NCI-H1436 (cell line): ENCODE data around the gene HOXD8.

Experiments
- DNase-seq: peaks from one replicate; lab custom pipeline; 2025; lab: John Stamatoyannopoulos, UW

The HOXD8 gene

DNA sequence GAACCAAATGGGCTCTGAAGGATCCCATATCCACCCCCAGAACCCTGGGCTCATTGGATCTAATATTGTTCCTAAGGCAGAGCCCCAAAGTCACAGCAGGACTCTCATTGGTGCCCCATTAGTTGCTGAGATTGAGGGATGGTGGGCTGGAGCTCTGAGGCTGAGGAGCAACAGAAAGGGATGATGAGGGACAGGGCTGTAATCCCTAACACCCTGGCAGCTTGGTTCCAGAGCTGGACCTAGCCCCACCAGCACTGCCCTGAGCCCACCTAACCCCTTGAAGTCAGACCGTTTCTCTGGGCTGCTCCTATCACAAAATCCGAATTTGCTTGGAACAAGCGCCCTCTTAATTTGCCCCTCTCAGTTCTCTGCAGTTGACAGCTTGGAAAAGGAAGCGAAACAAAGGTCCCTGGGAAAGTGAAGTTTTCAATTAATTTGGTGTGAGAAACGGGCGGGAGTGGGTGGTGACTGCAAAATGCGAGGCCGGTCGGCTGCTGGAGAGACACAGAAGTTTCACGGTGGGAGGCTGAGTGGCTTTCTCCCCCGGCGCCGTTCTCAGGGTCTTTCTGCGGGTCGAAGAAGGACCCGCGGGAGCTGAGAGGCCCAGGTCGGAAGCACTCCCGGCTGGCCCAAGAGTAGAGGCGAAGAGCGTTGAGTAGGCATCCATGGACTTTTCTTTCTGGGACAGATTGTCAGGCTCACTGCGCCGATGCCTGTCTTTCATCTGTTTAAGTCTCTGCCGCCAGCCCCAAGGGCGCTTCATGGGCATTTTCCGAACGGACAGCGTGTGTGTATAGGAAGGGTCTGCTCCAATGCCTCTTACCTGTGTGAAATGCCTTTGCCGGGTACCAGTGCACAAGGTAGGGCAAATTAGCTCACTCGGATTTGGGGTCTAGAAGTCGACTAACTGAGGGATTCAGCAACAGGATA is 37.9 kb upstream of the HOXD8 start:
- DNase-seq, result no peak

DNA sequence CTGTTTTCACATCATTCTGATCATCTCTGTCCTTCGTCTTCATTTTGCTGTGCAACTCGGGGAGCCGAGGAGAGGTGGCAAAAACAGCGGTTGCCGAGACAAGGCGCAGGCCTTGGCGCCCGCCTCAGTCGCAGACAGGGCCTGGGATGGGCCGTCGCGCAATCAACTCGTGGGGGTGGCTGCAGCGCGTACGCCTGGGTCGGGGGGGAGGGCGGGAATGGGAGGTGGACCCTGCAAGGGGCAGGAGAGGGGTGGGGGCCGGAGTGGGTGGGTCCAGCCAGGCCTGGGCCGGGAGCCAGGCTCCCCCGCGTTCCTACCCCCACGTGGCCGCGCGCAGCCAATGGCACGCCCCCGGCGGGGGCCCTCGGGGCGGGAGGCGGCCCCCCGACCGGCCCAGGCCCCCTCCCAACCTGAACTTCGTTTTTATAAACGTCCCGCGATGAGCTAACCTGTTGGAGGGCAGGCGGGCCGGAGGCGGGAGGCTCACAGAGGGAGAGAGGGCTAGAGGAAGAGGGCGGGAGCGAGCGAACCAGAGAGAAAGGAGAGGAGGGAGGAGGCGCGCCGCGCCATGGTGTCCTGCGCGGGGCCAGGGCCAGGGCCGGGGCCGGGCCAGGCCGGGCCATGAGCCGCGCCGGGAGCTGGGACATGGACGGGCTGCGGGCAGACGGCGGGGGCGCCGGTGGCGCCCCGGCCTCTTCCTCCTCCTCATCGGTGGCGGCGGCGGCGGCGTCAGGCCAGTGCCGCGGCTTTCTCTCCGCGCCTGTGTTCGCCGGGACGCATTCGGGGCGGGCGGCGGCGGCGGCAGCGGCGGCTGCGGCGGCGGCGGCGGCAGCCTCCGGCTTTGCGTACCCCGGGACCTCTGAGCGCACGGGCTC is 37.0 kb upstream of the HOXD8 start, which contains the start of gene HOXD13:
Gene HOXD13, plus strand, starts transcription at position 452 of the 875 bp plus-strand sequence. Its CDS starts 170 bp downstream, at position 622.
- peak; percentile 16 for DNase-seq

DNA sequence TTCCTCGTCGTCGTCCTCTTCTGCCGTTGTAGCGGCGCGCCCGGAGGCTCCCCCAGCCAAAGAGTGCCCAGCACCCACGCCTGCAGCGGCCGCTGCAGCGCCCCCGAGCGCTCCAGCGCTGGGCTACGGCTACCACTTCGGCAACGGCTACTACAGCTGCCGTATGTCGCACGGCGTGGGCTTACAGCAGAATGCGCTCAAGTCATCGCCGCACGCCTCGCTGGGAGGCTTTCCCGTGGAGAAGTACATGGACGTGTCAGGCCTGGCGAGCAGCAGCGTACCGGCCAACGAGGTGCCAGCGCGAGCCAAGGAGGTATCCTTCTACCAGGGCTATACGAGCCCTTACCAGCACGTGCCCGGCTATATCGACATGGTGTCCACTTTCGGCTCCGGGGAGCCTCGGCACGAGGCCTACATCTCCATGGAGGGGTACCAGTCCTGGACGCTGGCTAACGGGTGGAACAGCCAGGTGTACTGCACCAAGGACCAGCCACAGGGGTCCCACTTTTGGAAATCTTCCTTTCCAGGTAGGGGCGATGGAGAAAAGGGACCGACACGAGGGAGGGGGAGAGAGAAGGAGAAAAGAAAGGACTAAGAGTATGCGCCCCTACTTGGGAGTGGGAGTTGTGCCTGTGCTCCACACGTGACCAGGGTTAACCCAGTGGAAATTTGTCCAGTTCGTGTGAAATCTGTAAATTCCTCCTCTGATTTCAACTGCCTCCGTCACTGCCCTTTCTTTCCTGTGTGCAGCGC is 36.2 kb upstream of the HOXD8 start:
- no peak for DNase-seq

DNA sequence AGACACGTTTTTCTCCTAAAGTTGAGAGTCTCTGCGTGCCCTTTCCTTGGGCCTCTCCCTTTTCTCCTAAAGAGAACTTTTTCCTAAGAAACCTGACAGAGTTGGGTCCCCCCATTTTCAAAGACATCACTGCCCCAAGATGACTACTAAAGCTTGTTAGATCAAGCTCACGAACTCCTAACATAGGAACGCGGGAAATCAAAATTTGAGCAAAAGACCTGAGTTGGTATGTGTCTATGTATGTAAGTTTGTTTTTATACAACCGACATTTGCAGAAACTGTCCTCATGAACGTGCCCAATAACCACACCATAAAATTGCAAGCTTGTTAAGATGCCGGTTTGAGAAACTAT is 35.6 kb upstream of the HOXD8 start:
- no peak for DNase-seq

DNA sequence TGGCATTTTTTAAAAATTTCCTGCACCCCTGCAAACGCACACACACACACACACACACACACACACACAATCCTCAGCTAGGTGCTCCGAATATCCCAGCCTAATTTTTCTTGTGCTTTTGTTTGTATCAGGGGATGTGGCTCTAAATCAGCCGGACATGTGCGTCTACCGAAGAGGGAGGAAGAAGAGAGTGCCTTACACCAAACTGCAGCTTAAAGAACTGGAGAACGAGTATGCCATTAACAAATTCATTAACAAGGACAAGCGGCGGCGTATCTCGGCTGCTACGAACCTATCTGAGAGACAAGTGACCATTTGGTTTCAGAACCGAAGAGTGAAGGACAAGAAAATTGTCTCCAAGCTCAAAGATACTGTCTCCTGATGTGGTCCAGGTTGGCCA is 35.2 kb upstream of the HOXD8 start:
- DNase-seq, result no peak

DNA sequence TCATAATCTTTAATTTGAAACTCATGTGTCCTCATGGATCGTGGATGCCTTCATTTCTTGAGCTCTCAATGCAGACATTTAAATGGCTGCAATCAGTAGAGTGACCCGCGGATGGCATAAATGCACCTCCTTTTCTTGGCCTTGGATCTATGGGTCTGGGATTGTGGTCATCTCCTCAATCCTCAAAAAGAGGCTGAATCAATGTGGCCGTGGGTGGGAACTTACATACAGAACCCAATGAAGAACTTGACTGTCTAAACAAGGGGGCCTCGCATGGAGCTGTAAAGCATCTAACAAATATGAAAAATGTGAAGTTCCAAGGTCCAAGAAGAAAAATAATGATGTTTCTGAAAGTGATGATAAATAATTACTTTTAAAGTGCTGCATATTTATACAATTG is 34.1 kb upstream of the HOXD8 start:
- no peak for DNase-seq

DNA sequence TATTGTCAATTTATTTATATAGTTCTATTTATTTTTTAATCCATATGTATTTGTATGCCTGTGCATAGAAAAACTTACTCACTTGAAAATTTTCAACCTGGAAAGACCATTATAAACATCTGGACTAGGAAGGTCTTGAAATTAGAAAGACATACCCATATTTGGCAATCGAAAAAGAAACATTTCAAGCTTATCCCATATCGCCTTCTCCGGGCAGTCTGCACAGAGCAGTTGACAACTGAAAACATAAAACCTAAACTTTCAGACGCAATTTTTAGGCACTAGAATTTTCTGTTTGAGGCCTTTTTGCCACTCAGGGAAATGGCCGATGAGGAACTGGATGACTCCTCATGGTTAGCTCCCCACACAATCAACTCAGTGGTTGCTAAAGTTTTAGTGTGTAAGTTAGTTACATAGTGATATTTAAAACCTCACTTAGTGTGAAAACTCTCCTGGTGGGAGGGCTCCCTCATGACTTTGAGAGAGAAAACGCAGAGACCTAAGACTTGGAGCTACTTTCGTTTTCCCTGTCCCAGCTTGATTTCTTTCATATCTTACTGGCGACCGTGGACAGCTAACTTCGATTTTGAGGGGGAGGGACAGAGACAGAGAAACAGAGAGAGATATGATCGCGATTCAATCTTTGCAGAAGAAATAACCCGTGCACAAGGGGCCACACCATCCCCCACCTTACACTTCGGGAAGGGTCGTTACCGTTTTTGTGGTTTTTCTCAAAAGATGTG is 33.1 kb upstream of the HOXD8 start:
- DNase-seq, result no peak

DNA sequence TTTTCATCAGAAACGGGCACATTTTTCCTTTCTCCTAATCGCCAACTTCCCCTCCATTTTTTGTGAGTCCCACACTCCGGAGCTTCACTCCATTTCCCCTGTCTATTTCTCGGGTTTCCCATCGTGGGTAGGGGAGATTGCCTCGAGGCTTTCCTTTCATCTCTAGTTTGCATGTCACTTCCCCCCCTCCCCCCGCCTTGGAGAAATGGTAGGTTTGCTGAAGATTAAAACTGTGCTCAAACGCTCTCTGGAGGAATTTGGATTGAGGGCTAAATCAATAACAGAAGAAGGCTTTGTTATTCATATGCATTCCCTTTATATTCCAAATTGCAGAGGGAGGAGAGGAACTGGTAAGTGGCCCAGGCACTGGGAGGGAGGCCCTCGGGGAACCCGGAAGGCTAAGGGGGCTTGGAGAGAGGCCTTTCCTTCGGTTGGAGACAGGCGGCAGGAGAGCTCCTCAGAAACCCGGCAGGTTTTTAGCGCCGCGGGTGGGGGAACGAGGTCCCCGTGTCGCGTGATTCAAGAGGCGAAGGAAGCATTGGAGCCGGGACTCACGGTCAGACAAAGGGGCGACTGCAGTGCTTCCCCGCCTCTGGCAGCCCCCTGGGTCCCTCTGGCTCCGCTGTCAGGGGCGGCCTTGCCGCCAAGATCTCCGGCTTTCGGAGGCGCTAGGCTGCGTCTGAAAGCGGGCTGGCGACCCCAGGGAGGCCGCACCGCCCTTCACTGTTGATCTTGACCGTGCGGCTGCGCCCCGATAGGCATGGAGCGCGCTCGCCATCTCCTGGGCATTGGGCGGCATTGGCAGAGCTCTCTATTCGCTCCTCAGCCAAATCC is 32.3 kb upstream of the HOXD8 start:
- DNase-seq, result peak; percentile 81

DNA sequence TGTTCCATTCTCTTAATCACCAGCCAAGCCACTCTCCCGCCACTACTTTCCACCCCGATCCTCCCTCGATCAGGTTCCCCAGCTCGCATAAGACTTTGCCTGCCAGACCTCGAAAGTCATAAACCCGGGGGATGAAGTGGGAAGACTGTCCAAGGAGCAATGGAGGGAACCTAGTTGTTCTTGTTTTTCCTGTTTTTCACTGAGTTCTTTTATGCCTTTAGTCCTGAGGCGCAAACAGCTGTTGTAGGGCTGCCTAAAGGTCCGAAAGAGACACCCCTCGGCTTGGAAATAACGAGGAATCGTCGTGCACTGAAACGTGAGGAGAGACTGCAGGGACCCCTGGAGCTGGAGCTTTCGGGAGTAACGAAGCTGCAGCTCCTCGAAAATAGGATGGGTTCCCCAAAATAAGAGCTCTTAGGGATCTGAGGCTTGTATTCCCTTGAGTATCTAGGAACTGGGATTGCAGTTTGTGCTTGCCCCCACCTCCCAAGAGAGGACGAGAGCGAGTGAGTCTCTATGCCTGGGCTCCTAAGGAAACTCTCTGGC is 31.6 kb upstream of the HOXD8 start:
- no peak for DNase-seq

DNA sequence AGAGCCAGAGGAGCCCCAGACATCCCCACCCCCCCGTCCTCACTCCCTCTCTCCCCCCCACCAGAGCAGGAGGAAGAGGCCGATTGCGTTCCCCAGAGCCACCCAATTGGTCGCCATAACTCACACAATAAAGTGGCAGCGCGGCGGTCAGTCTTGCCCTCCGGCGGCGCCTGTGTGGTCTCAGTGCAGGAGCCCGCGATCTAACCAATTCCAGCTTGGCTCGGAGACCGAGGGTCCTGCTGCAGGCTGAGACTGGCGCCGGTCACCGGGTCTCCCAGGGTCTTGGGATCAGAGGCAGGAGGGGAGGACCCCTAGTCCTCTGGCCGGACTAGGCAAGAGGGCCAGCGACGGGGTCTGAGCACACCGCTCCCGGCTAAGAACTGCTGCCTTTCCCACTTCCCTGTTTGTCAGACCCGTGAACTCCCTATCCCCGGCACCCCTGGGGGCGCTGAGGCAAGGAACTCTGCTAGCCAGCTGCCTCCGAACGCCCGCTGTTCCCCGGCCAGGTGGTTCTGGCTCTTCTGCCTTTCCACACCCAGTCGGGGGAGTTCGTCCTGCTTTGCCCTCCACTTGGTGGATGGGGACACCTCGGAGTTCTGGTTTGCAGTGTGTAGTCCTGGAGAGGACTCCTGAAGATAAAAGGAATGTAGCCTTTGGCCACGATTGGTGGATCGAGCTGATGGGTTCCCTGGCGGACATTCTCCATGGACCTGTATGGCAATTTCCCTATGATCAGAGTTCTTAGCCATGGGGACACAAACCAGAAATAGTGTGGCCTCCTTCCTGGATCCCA is 30.9 kb upstream of the HOXD8 start:
- no peak for DNase-seq

DNA sequence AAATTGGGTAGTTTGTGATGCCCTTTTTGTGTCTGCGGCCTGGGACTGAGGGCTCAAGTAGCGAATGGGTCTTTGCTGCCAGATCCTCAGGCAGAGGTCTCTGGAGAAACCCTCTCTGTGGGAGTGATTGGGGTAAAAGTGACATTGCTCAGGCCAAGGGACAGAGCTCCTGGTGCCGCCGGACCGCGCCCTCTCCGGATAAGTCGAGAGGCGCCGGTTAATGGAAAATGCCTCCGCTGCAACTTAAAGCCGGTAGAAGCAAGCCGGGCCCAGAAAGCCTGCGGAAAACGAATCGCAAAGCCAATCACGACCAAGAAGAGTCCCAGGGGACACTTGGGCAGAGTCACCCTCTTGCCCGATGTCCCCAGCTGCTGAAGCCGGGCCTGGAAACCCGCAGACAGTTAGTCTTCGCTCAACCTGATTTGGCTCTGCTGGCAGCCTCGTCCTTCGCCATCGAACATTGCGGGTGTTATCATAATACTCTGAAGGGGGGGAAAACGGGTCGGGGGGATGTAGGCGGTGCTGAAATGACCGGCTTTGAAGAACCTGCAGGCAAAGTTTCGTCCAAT is 30.3 kb upstream of the HOXD8 start:
- DNase-seq, result no peak

DNA sequence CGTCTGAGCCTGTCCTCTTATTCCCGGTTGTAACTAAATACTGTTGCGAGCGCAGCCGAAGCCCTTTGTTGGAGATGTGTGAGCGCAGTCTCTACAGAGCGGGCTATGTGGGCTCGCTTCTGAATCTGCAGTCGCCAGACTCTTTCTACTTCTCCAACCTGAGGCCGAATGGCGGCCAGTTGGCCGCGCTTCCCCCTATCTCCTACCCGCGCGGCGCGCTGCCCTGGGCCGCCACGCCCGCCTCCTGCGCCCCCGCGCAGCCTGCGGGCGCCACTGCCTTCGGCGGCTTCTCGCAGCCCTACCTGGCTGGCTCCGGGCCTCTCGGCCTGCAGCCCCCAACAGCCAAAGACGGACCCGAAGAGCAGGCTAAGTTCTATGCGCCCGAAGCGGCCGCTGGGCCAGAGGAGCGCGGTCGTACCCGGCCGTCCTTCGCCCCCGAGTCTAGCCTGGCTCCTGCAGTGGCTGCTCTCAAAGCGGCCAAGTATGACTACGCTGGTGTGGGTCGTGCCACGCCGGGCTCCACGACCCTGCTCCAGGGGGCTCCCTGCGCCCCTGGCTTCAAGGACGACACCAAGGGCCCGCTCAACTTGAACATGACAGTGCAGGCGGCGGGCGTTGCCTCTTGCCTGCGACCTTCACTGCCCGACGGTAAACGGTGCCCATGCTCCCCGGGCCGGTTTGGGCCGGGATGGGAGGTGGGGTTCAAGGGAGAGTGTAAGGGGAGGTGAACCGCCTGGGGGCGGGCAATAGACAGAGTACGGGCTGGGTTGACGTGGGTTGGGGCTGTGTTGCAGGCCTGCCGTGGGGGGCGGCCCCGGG is 29.6 kb upstream of the HOXD8 start, which contains the start of gene HOXD12:
Gene HOXD12, plus strand, starts transcription at position 68 of the 819 bp plus-strand sequence. Its CDS starts 7 bp downstream, at position 75.
- DNase-seq, result no peak

DNA sequence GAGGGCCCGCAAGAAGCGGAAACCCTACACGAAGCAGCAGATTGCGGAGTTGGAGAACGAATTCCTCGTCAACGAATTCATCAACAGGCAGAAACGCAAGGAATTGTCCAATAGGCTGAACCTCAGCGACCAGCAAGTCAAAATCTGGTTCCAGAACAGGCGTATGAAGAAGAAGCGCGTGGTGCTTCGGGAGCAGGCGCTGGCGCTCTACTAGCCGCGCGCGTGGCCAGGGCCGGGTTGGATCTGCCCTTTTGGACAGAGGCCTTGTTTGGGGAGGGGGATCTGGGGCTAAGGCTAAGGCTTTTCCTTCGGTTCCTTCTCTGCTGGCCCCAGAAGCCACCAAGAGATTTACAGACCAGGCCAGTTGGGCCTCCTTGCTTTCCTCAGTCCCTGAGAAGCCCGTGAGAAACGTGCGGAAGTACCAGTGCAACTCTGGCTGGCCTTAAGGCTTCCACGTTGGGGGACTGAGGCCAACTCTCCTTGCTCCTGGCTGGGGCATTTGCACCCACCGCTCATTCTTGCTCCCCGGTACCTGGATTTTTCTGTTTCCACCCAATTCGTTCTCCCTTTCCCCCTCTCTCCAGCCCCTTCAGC is 28.9 kb upstream of the HOXD8 start:
- no peak for DNase-seq

DNA sequence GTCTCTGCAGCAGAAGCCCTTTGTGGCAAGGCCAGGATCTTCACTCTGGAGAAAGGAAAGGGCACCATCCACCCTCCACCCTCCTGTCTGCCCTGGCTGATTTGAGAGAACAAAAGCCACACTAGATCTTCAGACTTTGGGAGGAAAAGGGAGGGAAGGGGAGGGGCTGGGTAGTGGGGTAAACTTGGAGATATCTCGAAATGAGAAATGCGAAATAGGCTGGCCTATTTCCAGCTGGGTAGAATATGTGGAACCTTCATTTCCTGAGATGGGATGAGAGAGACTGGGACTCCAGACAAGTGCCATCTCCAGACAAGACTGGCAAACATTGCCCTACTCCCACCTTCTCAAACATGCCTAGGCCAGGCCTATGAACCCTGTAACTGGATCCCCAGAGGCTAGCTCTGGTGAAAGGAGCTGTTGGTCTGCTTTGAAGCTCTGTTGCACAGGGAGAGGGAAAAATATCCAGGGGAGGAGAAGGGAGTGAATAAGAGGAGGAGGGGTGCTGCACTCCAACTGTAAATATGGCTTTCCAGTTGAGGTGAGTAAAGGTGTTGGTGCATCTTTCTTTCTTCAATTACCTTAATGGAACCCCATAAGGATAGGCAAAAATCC is 28.2 kb upstream of the HOXD8 start:
- no peak for DNase-seq

DNA sequence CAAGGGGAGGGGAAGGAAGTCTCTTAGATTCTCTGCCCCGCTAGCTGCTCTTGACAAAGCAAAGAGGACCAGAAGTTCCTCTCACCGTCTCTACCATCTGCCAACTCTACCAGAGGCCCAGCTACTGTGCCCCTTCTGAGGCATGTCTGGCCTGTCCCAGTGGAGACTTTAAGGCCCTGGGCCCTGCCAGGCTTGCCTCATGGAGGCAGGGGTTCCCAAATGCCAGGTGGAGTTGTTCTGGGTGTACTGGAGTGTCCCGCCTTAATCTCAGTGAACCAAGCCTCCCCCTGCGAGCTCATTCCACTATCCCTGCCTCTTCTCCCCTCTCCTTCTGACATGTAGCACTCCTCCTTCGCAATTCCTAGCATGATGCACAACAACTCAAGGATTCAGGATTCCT is 27.7 kb upstream of the HOXD8 start:
- no peak for DNase-seq

DNA sequence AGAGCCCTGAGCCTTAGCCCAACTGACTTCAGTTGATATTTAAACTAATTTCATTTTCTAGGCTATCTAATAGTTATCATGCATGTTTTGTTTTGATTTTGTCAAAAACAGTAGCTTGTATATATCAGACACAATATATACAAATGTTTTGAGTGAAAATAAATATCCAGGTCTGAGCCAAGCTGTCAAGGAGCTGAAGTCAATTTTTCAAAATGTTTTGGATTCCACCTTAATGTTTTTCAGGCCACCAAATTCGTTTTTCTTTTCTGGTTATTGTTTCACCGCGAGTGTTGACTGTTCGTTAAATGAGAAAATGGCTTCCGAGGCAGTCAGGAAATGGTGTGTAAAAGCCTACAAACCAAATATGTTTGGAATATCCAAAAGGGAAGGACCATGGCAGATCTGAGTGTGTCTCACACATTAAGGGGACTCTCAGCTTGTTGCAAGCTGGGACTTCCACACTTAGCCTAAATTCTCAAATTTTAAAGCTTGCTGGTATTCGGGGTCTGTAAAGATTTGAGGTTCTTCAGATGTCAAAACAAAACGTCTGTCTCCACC is 27.1 kb upstream of the HOXD8 start:
- no peak for DNase-seq

DNA sequence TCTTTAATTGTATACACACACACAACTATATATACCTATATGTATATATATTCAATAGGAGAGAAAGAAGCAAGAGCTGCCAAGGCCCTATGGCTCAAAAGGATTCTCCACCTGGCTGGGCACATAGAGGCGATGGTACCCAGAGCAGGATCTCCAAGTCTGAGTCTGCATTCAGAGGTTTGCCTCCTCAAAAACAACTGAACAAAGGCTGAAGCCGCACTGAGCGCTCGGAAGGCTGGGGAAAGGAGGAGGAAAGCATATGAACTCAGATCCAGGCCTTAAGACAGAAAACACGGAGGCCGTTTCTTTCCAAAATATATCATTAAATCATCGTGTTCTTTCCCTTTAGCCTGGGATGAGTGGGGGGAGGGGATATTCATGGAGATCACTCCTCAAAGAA is 26.3 kb upstream of the HOXD8 start:
- no peak for DNase-seq
